Naive thymus-derived CD8-positive, alpha-beta T cell (primary cell): Measurements from ENCODE around the gene UBA5. TPM values are rescaled to one million over a fixed set of nuclear protein-coding genes. Genes with fewer than 3 reads are reported as not detected.
"Not testable (repeated sequence)": the region's sequence is repeated elsewhere in the genome, so short reads cannot be mapped to it uniquely, and the experiment has no call there.

Experiments
- ATAC-seq, 2 donors: fragments of 150-1000 bp; cut with Tn5 transposase in 1 of 2; sonication (Bioruptor Pico), chemical (Tn5 transposase) in 1 of 2; 1 replicate in 1 of 2; 2 replicates in 1 of 2; pipeline ENCODE4 v1.10.0; 2021; ENCODE audit warnings: mild to moderate bottlenecking in 2 of 2, moderate library complexity in 2 of 2
- POLR2A ChIA-PET: fragments of 350-600 bp; sonication (Branson Sonifier 250); formaldehyde crosslinking; loops from one replicate; lab custom pipeline; 2021; ENCODE audit warnings: antibody characterized with exemption; lab: Charles Lee
- DNase-seq, 10 donors: peaks; one replicate each; pipeline versions ENCODE4 v3.0.0 to v3.0.0-alpha.2; 2020 to 2022
- H3K27ac Mint-ChIP-seq, 10 donors: one replicate each; pipeline ENCODE4 v1.8.0; 2020 to 2022; ENCODE audit warnings: mild to moderate bottlenecking in 10 of 10, mixed read lengths in 10 of 10, moderate library complexity in 4 of 10, inconsistent platforms in 1 of 10
- H3K27me3 Mint-ChIP-seq, 5 donors: one replicate each; pipeline ENCODE4 v1.8.0; 2021 to 2022; ENCODE audit warnings: mixed read lengths in 5 of 5
- H3K36me3 Mint-ChIP-seq, 3 donors: one replicate each; pipeline ENCODE4 v1.8.0; 2020 to 2022; ENCODE audit warnings: mixed read lengths in 3 of 3, mild to moderate bottlenecking in 2 of 3, inconsistent platforms in 1 of 3
- H3K4me1 Mint-ChIP-seq, 4 donors: one replicate each; pipeline ENCODE4 v1.8.0; 2021 to 2022; ENCODE audit warnings: mixed read lengths in 4 of 4
- H3K4me3 Mint-ChIP-seq, 10 donors: one replicate each; pipeline ENCODE4 v1.8.0; 2020 to 2022; ENCODE audit warnings: mild to moderate bottlenecking in 10 of 10, mixed read lengths in 10 of 10, moderate library complexity in 6 of 10, inconsistent platforms in 1 of 10
- H3K9me3 Mint-ChIP-seq, 9 donors: one replicate each; pipeline ENCODE4 v1.8.0; 2020 to 2022; ENCODE audit warnings: mixed read lengths in 9 of 9, mild to moderate bottlenecking in 3 of 9, inconsistent platforms in 1 of 9, moderate library complexity in 1 of 9
- polyA plus RNA-seq, 3 donors: library from polyadenylated mRNA; unstranded; fragments of 300-500 nt; fragmentation: Illumina TruSeq; gene quantifications; one replicate each; pipeline ENCODE4 v1.2.3, GENCODE V29; 2021
- total RNA-seq, 8 experiments: library from RNA in 2 of 8; stranded (reverse) in 2 of 8; gene quantifications; one replicate each; pipeline ENCODE4 v1.2.3 and lab custom pipeline; 2021 to 2026

The UBA5 gene
- total and polyA plus RNA-seq, 5 experiments from 2014 or later, result 29.9 to 44.0 (median 37.7) TPM

GRCh38 chr3:132635052-132635451 lies 25.1 kb upstream of the UBA5 start:
- Mint-ChIP-seq H3K4me1 (no peaks in the 10 kb centered on the region), H3K27me3 (no peaks in the 10 kb centered on the region), H3K27ac (no peak overlapping the region), H3K9me3 (no peaks in the 10 kb centered on the region), H3K36me3 (peaks cover 0 to 72% (median 41%) of the 10 kb centered on the region in 3 donors), H3K4me3 (no peak overlapping the region)
- DNase-seq, result no peak
- POLR2A ChIA-PET, result no interaction called here
- ATAC-seq, result no peak

DNA sequence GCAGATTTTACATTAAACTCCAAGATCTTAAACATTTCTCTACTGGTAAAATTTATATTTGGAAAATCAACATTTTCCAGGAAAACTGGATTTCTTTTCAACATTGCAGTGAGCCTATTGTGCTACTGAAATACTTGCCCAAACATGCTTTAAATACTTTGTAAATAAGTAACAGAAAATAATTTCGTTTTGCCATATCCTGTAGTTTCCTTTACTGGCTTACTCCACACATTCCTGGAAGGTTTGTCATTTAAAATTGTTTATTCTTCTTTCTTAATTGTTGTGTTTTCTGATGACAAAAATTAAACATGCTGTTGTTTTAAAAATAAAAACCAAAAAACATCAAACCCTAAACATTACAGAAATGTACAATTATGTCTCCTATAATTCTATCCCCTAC lies 22.5 kb upstream of the UBA5 start:
- DNase-seq (no peak), ATAC-seq (no peak)
- Mint-ChIP-seq H3K4me3 (no peak overlapping the region), H3K9me3 (no peaks in the 10 kb centered on the region), H3K27me3 (no peaks in the 10 kb centered on the region), H3K27ac (no peak overlapping the region), H3K36me3 (peaks cover 0 to 75% (median 37%) of the 10 kb centered on the region in 3 donors), H3K4me1 (no peaks in the 10 kb centered on the region)
- POLR2A ChIA-PET, result no interaction called here

DNA sequence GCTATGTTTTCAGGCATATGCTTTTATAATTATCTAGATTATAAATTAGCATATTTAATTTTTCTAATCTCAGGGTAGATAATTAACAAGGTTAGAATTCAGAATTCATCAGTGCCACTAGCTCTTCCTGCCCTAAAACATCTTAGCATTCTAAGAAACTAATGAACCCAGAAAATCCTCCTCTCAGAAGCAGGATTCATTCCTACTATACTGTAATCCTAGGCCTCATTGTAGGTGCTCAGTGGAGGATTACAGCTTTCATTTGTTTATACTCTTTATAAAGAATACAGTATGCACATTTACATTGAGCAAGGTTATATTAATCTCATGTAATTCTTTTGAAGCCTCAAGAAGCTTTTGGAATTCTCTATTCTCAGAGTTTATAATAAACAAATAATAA lies 21.4 kb upstream of the UBA5 start:
- no peaks in the 10 kb centered on the region for H3K4me1 Mint-ChIP-seq
- peaks cover 0 to 66% (median 28%) of the 10 kb centered on the region in 3 donors for H3K36me3 Mint-ChIP-seq
- no peak overlapping the region for H3K27ac Mint-ChIP-seq
- POLR2A ChIA-PET, result no interaction called here
- ATAC-seq (no peak), DNase-seq (no peak)
- no peaks in the 10 kb centered on the region for H3K9me3 Mint-ChIP-seq
- no peak overlapping the region for H3K4me3 Mint-ChIP-seq
- no peaks in the 10 kb centered on the region for H3K27me3 Mint-ChIP-seq

GRCh38 chr3:132641427-132641826 lies 18.7 kb upstream of the UBA5 start:
- POLR2A ChIA-PET, H3K4me3 Mint-ChIP-seq, H3K4me1 Mint-ChIP-seq, ATAC-seq, H3K27me3 Mint-ChIP-seq, H3K9me3 Mint-ChIP-seq, DNase-seq: not testable (repeated sequence)
- H3K27ac Mint-ChIP-seq, result peak overlapping the region in 2 of 10 donors; percentile 27 to 81
- peaks cover 0 to 55% (median 22%) of the 10 kb centered on the region in 3 donors for H3K36me3 Mint-ChIP-seq

DNA sequence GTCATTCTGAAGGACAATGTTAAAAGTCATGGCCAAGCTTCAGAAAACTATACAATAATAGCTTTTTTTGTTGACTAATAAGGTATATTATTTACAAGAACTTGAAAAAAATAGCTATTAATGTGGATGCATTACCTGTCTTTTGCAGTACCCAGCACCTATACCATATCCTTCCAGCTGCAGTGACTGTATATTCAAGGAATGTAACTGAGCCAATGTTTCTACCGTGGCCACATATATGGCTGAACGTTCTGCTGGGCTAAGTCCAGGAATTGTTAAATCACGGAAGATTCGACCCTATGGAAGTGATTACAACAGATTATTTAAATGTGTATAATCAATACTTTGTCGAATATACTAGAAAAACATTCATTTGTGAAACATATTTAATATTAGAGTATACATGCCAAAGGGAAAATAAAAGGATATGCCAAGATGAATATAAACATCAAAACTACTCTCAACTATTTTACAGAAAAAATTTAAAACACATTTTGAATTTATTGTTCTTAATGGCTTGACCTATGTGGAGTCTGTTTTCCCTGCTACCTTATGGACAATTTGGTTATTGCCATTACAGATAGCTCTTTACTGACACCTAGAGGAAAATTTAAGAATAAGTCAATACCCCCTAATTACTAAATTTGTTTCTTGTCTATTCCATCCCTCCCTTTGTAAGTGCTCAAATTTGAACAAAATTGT lies 18.1 kb upstream of the UBA5 start:
- Mint-ChIP-seq H3K36me3 (peaks cover 0 to 50% (median 19%) of the 10 kb centered on the region in 3 donors), H3K9me3 (no peaks in the 10 kb centered on the region), H3K4me3 (no peak overlapping the region), H3K27me3 (no peaks in the 10 kb centered on the region), H3K4me1 (peaks cover 0 to 4% (median 3%) of the 10 kb centered on the region in 4 donors), H3K27ac (peak overlapping the region in 1 of 10 donors; percentile 81)
- ATAC-seq, result peak in 1 of 2 donors; percentile 46
- POLR2A ChIA-PET, result no interaction called here
- DNase-seq, result peak in 3 of 10 donors; percentile 43 to 51 (median 45)

DNA sequence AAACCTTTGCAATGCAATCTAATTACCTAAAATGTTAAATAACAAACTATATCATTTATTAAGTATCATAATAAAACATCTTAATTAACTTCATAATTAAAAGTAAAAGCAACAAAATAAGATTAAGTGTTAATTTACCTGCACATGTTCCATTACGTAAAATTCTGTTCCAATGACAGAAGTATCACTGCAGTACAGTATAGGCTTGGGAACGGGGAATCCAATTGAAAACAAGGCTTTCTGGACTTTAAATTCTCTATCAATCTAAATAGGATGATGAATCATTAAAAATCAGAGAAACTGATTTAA lies 17.6 kb upstream of the UBA5 start:
- POLR2A ChIA-PET, result no interaction called here
- Mint-ChIP-seq H3K36me3 (peaks cover 0 to 46% (median 19%) of the 10 kb centered on the region in 3 donors), H3K4me1 (peaks cover 0 to 5% (median 4%) of the 10 kb centered on the region in 4 donors), H3K27me3 (no peaks in the 10 kb centered on the region), H3K4me3 (no peak overlapping the region), H3K9me3 (no peaks in the 10 kb centered on the region), H3K27ac (no peak overlapping the region)
- DNase-seq, result no peak
- ATAC-seq, result no peak

- DNase-seq (no peak), ATAC-seq (no peak)
- peaks cover 0 to 38% (median 13%) of the 10 kb centered on the region in 3 donors for H3K36me3 Mint-ChIP-seq
- H3K27ac Mint-ChIP-seq, result peak overlapping the region in 3 of 10 donors; percentile 28 to 42 (median 35)
- peaks cover 0 to 5% (median 4%) of the 10 kb centered on the region in 4 donors for H3K4me1 Mint-ChIP-seq
- H3K4me3 Mint-ChIP-seq, result no peak overlapping the region
- H3K9me3 Mint-ChIP-seq, result no peaks in the 10 kb centered on the region
- H3K27me3 Mint-ChIP-seq, result no peaks in the 10 kb centered on the region
- POLR2A ChIA-PET, result no interaction called here
Measured at GRCh38 chr3:132643366-132643765, 16.8 kb upstream of the UBA5 start.

- ATAC-seq, result no peak
- POLR2A ChIA-PET, result no interaction called here
- Mint-ChIP-seq H3K4me1 (peaks cover 0 to 12% (median 5%) of the 10 kb centered on the region in 4 donors), H3K9me3 (no peaks in the 10 kb centered on the region), H3K4me3 (no peak overlapping the region), H3K36me3 (peaks cover 0 to 21% (median 4%) of the 10 kb centered on the region in 3 donors), H3K27me3 (no peaks in the 10 kb centered on the region), H3K27ac (peak overlapping the region in 6 of 10 donors; percentile 9 to 55 (median 20))
- no peak for DNase-seq
Measured at GRCh38 chr3:132645058-132645457, 15.1 kb upstream of the UBA5 start.

DNA sequence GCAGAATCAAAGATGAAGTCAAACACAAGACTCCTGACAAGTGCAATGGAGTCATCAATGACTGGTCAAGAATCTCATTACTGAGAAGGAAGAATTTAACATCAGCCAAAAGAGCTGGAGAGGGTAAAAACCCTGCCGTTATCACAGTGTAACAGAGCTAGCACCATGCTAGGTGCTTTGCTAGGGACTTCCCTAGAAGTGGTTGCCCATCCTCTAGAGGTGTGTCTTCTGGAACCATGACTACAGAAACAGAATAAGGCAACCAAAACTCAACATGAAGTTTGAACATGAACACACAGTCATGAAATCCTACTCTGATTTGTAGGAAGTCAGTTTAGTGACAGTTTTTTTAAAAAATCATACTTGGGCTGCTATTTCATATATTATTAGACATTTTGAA lies 10.0 kb upstream of the UBA5 start:
- no peak overlapping the region for H3K4me3 Mint-ChIP-seq
- DNase-seq, result no peak
- no peaks in the 10 kb centered on the region for H3K27me3 Mint-ChIP-seq
- no peak overlapping the region for H3K27ac Mint-ChIP-seq
- no peaks in the 10 kb centered on the region for H3K36me3 Mint-ChIP-seq
- ATAC-seq, result peak in 1 of 2 donors; percentile 56
- peaks cover 5 to 17% (median 8%) of the 10 kb centered on the region in 4 donors for H3K4me1 Mint-ChIP-seq
- no peaks in the 10 kb centered on the region for H3K9me3 Mint-ChIP-seq
- POLR2A ChIA-PET, result no interaction called here

GRCh38 chr3:132652640-132653270 lies 7.4 kb upstream of the UBA5 start:
- Mint-ChIP-seq H3K27ac (no peak overlapping the region), H3K9me3 (no peaks in the 10 kb centered on the region), H3K4me1 (peaks cover 8 to 29% (median 15%) of the 10 kb centered on the region in 4 donors), H3K27me3 (no peaks in the 10 kb centered on the region), H3K4me3 (no peak overlapping the region), H3K36me3 (no peaks in the 10 kb centered on the region)
- ATAC-seq (no peak), DNase-seq (no peak)
- POLR2A ChIA-PET, result no interaction called here

GRCh38 chr3:132654190-132654589 lies 5.9 kb upstream of the UBA5 start:
- Mint-ChIP-seq H3K4me3 (no peak overlapping the region), H3K27ac (no peak overlapping the region), H3K4me1 (peaks cover 14 to 35% (median 27%) of the 10 kb centered on the region in 4 donors), H3K27me3 (no peaks in the 10 kb centered on the region), H3K36me3 (no peaks in the 10 kb centered on the region), H3K9me3 (no peaks in the 10 kb centered on the region)
- no peak for ATAC-seq
- DNase-seq, result no peak
- POLR2A ChIA-PET, result no interaction called here

DNA sequence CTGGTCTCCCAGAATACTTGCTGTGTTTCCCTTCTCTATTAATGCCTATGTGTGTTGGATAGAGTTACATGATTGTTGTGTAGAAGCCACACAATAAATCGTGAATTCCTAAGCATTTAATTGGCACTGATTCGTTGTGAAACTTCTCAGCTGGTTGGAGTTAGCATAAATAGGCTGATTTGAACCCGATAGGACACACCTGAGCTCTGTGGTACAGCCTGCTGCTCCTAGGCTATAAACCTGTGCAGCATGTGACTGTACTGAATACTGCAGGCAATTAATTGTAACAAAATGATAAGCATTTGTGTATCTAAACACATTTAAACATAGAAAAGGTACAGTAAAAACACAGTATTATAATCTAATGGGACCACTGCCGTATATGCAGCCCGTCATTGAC lies 5.4 kb upstream of the UBA5 start:
- ATAC-seq, result no peak
- no peaks in the 10 kb centered on the region for H3K9me3 Mint-ChIP-seq

DNA sequence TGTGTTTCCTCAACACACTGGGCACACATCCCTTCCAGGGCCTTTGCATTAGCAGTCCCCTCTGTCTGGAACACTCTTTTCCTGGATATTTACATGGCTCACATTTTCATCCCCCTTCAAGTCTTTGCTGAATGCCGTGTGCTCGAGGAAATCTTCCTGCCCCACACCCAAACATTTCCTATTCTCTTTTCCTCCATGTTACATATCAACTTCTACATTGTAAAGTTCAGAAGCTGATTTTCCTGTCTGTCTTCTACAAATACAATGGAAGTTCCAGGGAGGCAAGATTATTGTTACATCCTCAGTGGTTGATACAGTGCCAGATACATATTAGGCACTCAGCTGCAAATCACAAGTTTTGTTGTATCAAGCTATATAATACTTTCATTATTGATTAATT lies 4.7 kb upstream of the UBA5 start:
- Mint-ChIP-seq H3K27me3 (no peaks in the 10 kb centered on the region), H3K9me3 (no peaks in the 10 kb centered on the region), H3K36me3 (no peaks in the 10 kb centered on the region), H3K27ac (peak overlapping the region in 1 of 10 donors; percentile 19), H3K4me3 (no peak overlapping the region), H3K4me1 (peaks cover 14 to 36% (median 29%) of the 10 kb centered on the region in 4 donors)
- ATAC-seq (no peak), DNase-seq (no peak)
- POLR2A ChIA-PET, result no interaction called here

More for the DNA sequence above, 5.4 kb upstream of the UBA5 start:
- POLR2A ChIA-PET, result no interaction called here
- Mint-ChIP-seq H3K27ac (peak overlapping the region in 1 of 10 donors; percentile 9), H3K4me3 (no peak overlapping the region), H3K4me1 (peaks cover 15 to 36% (median 29%) of the 10 kb centered on the region in 4 donors), H3K27me3 (no peaks in the 10 kb centered on the region), H3K36me3 (no peaks in the 10 kb centered on the region)
- no peak for DNase-seq
